ENCODE data around the gene PSENEN.
"Not testable (repeated sequence)": the region's sequence is repeated elsewhere in the genome, so short reads cannot be mapped to it uniquely, and the experiment has no call there.

PSENEN gene

GRCh38 chr19:35723671-35724070 lies 21.8 kb upstream of the PSENEN start:
- no peak overlapping the region for H3K4me3 ChIP-seq (ENCODE audit: low read length)
- TF ChIP-seq ZNF274 (IDR thresholded peaks at IDR 0.05; ENCODE audit: low read depth, low read length): no peak

GRCh38 chr19:35724132-35724531 lies 21.3 kb upstream of the PSENEN start:
- H3K4me3 ChIP-seq (ENCODE audit: low read length): not testable (repeated sequence)

GRCh38 chr19:35724560-35724959 lies 20.9 kb upstream of the PSENEN start:
- no peak for TF ChIP-seq ZNF274 (IDR thresholded peaks at IDR 0.05; ENCODE audit: low read depth, low read length)
- H3K4me3 ChIP-seq (ENCODE audit: low read length): no peak overlapping the region

- no peak overlapping the region for H3K4me3 ChIP-seq (ENCODE audit: low read length)
- no peak for TF ChIP-seq ZNF274 (IDR thresholded peaks at IDR 0.05; ENCODE audit: low read depth, low read length)
Observed at GRCh38 chr19:35725216-35725861, 20.1 kb upstream of the PSENEN start.

GRCh38 chr19:35727053-35727955 lies 18.1 kb upstream of the PSENEN start:
- no peak overlapping the region for H3K4me3 ChIP-seq (ENCODE audit: low read length)
- no peak for TF ChIP-seq ZNF274 (IDR thresholded peaks at IDR 0.05; ENCODE audit: low read depth, low read length)

- TF ChIP-seq ZNF274 (IDR thresholded peaks at IDR 0.05; ENCODE audit: low read depth, low read length): no peak
- H3K4me3 ChIP-seq (ENCODE audit: low read length): no peak overlapping the region
Observed at GRCh38 chr19:35727956-35728706, 17.3 kb upstream of the PSENEN start.

GRCh38 chr19:35729021-35729420 lies 16.4 kb upstream of the PSENEN start:
- no peak for TF ChIP-seq ZNF274 (IDR thresholded peaks at IDR 0.05; ENCODE audit: low read depth, low read length)
- no peak overlapping the region for H3K4me3 ChIP-seq (ENCODE audit: low read length)

- TF ChIP-seq ZNF274 (IDR thresholded peaks at IDR 0.05; ENCODE audit: low read depth, low read length): no peak
- no peak overlapping the region for H3K4me3 ChIP-seq (ENCODE audit: low read length)
Observed at GRCh38 chr19:35729763-35730162, 15.7 kb upstream of the PSENEN start.

GRCh38 chr19:35730326-35730725 lies 15.1 kb upstream of the PSENEN start:
- no peak overlapping the region for H3K4me3 ChIP-seq (ENCODE audit: low read length)
- no peak for TF ChIP-seq ZNF274 (IDR thresholded peaks at IDR 0.05; ENCODE audit: low read depth, low read length)

- H3K4me3 ChIP-seq (ENCODE audit: low read length): no peak overlapping the region
- no peak for TF ChIP-seq ZNF274 (IDR thresholded peaks at IDR 0.05; ENCODE audit: low read depth, low read length)
Observed at GRCh38 chr19:35731353-35731752, 14.1 kb upstream of the PSENEN start.

GRCh38 chr19:35731779-35732405 lies 13.6 kb upstream of the PSENEN start:
- no peak for TF ChIP-seq ZNF274 (IDR thresholded peaks at IDR 0.05; ENCODE audit: low read depth, low read length)
- no peak overlapping the region for H3K4me3 ChIP-seq (ENCODE audit: low read length)

- TF ChIP-seq ZNF274 (IDR thresholded peaks at IDR 0.05; ENCODE audit: low read depth, low read length): no peak
- H3K4me3 ChIP-seq (ENCODE audit: low read length): no peak overlapping the region
Observed at GRCh38 chr19:35732540-35733179, 12.8 kb upstream of the PSENEN start.

- no peak overlapping the region for H3K4me3 ChIP-seq (ENCODE audit: low read length)
- TF ChIP-seq ZNF274 (IDR thresholded peaks at IDR 0.05; ENCODE audit: low read depth, low read length): no peak
Observed at GRCh38 chr19:35733180-35734125, 12.0 kb upstream of the PSENEN start.
